Measurements from ENCODE around the gene GRIK1.

The GRIK1 gene

DNA sequence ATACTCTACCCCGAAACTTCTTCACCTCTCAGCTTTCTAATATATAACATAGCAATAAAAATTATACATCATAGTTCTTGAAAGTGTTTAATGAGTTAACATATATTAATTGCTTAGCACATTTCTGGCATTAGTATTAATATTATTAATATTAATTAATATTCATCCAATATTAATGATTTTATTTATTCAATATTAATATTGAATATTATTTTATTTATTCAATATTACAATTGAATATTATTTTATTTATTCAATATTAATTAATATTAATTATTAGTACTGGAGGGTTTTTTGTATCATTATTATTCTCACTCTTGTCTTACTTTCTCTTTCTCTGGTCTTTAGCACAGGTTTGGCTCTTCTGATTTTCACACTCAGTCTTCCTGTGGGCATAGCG, 105.2 kb downstream of the GRIK1 start:
- no peak overlapping the region for H3K4me3 ChIP-seq (ENCODE audit: low read depth, low read length)
- no peak for TF ChIP-seq CTCF (IDR thresholded peaks at IDR 0.05; ENCODE audit: low read depth, low read length)

DNA sequence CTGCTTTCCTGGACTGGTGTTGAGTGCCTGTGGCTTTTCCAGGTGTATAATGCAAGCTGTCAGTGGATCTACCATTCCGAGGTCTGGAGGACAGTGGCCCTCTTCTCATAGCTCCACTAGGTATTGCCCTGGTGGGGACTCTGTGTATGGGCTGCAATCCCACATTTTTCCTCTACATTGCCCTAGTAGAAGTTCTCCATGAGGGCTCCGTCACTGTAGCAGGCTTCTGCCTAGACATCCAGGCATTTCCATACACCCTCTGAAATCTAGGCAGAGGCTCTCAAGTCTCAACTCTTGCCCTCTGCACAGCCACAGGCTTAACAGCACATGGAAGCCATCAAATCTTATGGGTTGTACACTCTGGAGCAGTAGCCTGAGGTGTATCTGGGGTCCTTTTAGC, 107.6 kb downstream of the GRIK1 start:
- no peak for TF ChIP-seq CTCF (IDR thresholded peaks at IDR 0.05; ENCODE audit: low read depth, low read length)
- H3K4me3 ChIP-seq (ENCODE audit: low read depth, low read length): no peak overlapping the region

- no peak overlapping the region for H3K4me3 ChIP-seq (ENCODE audit: low read depth, low read length)
- TF ChIP-seq CTCF (IDR thresholded peaks at IDR 0.05; ENCODE audit: low read depth, low read length): no peak
These were observed 110.1 kb downstream of the GRIK1 start for GRCh38 chr21:29829564-29830275.

DNA sequence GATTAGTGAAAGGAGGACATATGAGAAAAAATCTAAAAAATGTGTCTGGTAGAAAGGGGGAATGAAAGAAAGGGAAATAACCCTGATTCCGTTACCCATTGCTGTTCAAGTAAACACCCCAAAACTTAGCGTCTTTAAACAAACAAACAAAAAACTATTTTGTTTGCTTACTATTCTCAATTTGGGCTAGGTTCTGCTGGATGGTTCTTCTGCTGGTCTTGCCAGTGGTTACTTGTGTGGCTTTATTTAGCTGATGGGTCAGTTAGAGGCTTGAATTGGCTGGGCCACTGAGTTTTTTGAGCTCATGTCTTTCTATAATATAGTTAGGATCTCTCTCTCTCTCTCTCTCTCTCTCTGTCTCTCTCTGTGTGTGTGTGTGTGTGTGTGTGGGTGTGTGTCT, 112.1 kb downstream of the GRIK1 start:
- H3K4me3 ChIP-seq (ENCODE audit: low read depth, low read length): no peak overlapping the region
- TF ChIP-seq CTCF (IDR thresholded peaks at IDR 0.05; ENCODE audit: low read depth, low read length): no peak

DNA sequence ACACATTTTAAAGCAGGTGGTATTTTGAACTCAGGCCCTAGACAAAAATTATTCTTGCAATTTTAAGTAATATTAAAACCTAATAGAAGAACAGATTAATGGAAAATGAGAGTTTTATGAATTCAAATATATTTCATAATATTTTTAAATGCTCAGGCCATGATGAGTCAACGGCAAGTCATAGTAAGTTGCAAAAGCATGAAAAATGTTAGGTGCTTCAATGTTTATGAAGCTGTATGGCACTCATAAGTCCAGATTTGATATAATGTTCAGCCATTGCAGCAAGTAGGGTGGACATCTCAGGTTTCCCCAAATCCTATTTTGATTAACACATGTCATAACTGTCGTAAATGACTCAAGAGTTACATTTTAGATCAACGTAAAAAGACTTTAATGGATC, 112.6 kb downstream of the GRIK1 start:
- TF ChIP-seq CTCF (IDR thresholded peaks at IDR 0.05; ENCODE audit: low read depth, low read length): no peak
- H3K4me3 ChIP-seq (ENCODE audit: low read depth, low read length): no peak overlapping the region

DNA sequence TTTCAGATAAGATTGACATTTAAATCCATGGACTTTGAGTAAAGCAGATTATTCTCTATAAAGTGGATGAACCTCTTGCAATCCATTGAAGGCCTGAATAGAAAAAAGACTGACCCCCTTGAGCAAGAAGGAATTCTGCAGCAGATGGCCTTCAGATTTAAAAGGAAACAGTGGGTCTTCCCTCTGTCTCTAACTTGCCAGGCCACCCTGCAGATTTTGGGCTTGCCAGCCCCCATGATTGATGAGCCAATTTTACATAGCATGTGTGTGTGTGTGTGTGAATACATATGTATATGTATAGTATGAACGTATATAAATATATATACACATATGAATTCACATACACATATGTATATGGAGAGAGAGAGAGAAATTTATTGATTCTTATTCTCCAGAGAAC, 113.4 kb downstream of the GRIK1 start:
- H3K4me3 ChIP-seq (ENCODE audit: low read depth, low read length): no peak overlapping the region
- no peak for TF ChIP-seq CTCF (IDR thresholded peaks at IDR 0.05; ENCODE audit: low read depth, low read length)

GRCh38 chr21:29825936-29826335, 113.9 kb downstream of the GRIK1 start:
- no peak overlapping the region for H3K4me3 ChIP-seq (ENCODE audit: low read depth, low read length)
- no peak for TF ChIP-seq CTCF (IDR thresholded peaks at IDR 0.05; ENCODE audit: low read depth, low read length)

Data from WI38 (cell line).